BJ (cell line): ENCODE results near the gene MROH2B. TPM values are rescaled to one million over a fixed set of nuclear protein-coding genes. Genes with fewer than 3 reads are reported as not detected.

Experiments used
- CTCF ChIA-PET: fragments of 350-600 bp; formaldehyde crosslinking; extraction: SDS; loops from one replicate; lab custom pipeline; 2021; ENCODE audit warnings: antibody characterized with exemption, inconsistent platforms; lab: Yijun Ruan, JAX
- POLR2A ChIA-PET: fragments of 300-600 bp; sonication (Branson Sonifier 250); formaldehyde crosslinking; extraction: SDS; loops from one replicate; lab custom pipeline; 2021; ENCODE audit warnings: antibody characterized with exemption; lab: Charles Lee
- DNase-seq: peaks from one replicate; pipeline ENCODE4 v3.0.0-alpha.2; 2011; ENCODE audit warnings: low read depth
- H3K27me3 ChIP-seq: 2 replicates; pipeline ENCODE4 v1.6.0; 2011; ENCODE audit warnings: low read length; ENCODE audit not compliant: control insufficient read depth, insufficient read depth
- H3K36me3 ChIP-seq: 2 replicates; pipeline ENCODE4 v1.5.1; 2011; ENCODE audit warnings: low read length; ENCODE audit not compliant: control insufficient read depth, insufficient read depth
- H3K4me3 ChIP-seq: 2 replicates; pipeline ENCODE4 v1.5.1; 2011; ENCODE audit warnings: low read depth, mild to moderate bottlenecking, control low read depth, low read length
- polyA plus RNA-seq: library from polyadenylated mRNA; depleted of rRNA; stranded (reverse); fragments of >200 nt; gene quantifications from 2 replicates; pipeline ENCODE4 v1.2.3, GENCODE V29; 2011; rRNA removed
- small RNA-seq: library from RNA; depleted of rRNA; stranded (forward); fragments of <200 nt; gene quantifications from one replicate; pipeline ENCODE3, GENCODE V24; 2012; ENCODE audit warnings: low replicate concordance, low read depth; ENCODE audit not compliant: insufficient read length
- TF ChIP-seq, protein P1 (sequence below): IDR thresholded peaks from 2 replicates; pipeline ENCODE4 v1.5.1; 2011; ENCODE audit warnings: low read depth, mild to moderate bottlenecking, control low read depth, inconsistent platforms, low read length, moderate library complexity; ENCODE audit not compliant: insufficient read depth

The MROH2B gene
- polyA plus RNA-seq, 1 experiment: not detected

GRCh38 chr5:40958811-40959210, 112.3 kb downstream of the MROH2B start:
- TF ChIP-seq, protein P1, sequence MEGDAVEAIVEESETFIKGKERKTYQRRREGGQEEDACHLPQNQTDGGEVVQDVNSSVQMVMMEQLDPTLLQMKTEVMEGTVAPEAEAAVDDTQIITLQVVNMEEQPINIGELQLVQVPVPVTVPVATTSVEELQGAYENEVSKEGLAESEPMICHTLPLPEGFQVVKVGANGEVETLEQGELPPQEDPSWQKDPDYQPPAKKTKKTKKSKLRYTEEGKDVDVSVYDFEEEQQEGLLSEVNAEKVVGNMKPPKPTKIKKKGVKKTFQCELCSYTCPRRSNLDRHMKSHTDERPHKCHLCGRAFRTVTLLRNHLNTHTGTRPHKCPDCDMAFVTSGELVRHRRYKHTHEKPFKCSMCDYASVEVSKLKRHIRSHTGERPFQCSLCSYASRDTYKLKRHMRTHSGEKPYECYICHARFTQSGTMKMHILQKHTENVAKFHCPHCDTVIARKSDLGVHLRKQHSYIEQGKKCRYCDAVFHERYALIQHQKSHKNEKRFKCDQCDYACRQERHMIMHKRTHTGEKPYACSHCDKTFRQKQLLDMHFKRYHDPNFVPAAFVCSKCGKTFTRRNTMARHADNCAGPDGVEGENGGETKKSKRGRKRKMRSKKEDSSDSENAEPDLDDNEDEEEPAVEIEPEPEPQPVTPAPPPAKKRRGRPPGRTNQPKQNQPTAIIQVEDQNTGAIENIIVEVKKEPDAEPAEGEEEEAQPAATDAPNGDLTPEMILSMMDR: no peak
- no peak for DNase-seq
- H3K4me3 ChIP-seq: no peak overlapping the region
- CTCF ChIA-PET: no interaction called here
- no peaks in the 10 kb centered on the region for H3K36me3 ChIP-seq
- POLR2A ChIA-PET: no interaction called here
- no peaks in the 10 kb centered on the region for H3K27me3 ChIP-seq

GRCh38 chr5:40957048-40957447, 114.1 kb downstream of the MROH2B start:
- POLR2A ChIA-PET: no interaction called here

GRCh38 chr5:40955313-40955712, 115.8 kb downstream of the MROH2B start:
- ChIA-PET CTCF (no interaction called here), POLR2A (no interaction called here)
- TF ChIP-seq, protein P1: no peak
- no peaks in the 10 kb centered on the region for H3K27me3 ChIP-seq
- H3K4me3 ChIP-seq: no peak overlapping the region
- H3K36me3 ChIP-seq: no peaks in the 10 kb centered on the region
- no peak for DNase-seq

More at GRCh38 chr5:40957048-40957447, 114.1 kb downstream of the MROH2B start:
- TF ChIP-seq, protein P1: no peak
- Histone ChIP-seq H3K36me3 (no peaks in the 10 kb centered on the region), H3K27me3 (no peaks in the 10 kb centered on the region), H3K4me3 (no peak overlapping the region)
- DNase-seq: no peak
- CTCF ChIA-PET: no interaction called here

Small RNA genes lying within 50 kb of the gene (small RNA-seq; reads per million reads assigned to genes)
- gene AC114967.1: not detected

Other genes with a start within 250 kb of the MROH2B start
- 1,752 and 4,569 TPM in 2 replicates for gene RPL37, start 236.1 kb downstream of the MROH2B start, polyA plus RNA-seq
- gene CARD6, start 230.0 kb downstream of the MROH2B start, polyA plus RNA-seq: 0.63 and 0.77 TPM in 2 replicates
- gene C7, start 161.8 kb downstream of the MROH2B start, polyA plus RNA-seq: 0.28 and 0.31 TPM in 2 replicates
- 0.05 TPM in 1 of 2 replicates, not detected in the other for gene C6, start 142.2 kb upstream of the MROH2B start, polyA plus RNA-seq